GM19452 (cell line): ENCODE data around the gene MSMO1.
"Not testable (repeated sequence)": the region's sequence is repeated elsewhere in the genome, so short reads cannot be mapped to it uniquely, and the experiment has no call there.

ENCODE experiments used
- ATAC-seq: cut with Tn5 transposase; IDR thresholded peaks from one replicate; pipeline ENCODE4 v1.9.1; 2021; ENCODE audit not compliant: unreplicated experiment

Gene MSMO1

DNA sequence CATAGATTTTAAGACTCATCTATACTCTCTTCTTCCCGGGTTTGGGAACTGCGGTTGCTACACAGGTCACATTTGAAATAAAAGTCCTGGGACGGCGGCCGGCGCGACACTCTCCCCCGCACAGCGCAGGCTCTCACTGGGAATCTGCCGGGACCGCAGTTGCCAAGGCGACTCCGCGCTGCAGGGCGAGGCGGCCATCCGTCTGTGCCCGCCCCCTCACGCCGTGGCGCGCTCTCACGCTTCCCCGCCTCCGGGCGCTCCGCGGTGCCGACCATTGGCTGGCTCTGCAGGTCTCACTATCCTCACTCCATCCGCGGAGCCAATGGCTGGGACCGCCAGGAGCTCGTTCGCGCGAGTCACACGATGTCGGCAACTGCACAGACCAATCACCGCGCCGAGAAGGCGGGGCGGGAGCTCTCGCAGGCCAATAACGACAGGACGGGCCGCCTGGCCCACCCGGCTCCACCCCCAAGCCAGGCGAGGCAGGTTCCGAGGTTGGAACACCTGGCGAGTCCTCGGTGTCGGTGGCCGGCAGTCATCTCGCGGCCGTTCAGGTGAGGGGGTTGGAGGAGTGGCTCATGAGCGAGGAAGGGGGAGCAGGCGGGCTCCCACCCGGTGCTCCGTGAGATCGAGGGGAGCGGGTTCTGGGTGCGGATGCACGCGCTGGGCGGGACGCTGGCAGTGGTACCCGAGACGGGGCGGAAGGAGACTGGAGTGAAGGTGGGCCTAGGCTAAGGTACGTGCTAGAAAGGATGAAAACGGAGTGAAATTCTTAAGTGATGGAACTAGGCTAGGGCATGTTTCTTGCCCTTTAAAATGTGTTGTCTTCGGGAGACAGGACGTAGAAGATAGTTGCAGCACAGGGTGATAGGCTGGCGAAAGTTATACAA is at the start of gene MSMO1:
MSMO1 (plus strand) TSS at position 459 of the 890 bp plus-strand sequence. CDS start 5,702 bp downstream, outside the sequence.
- peak; percentile 98 for ATAC-seq

DNA sequence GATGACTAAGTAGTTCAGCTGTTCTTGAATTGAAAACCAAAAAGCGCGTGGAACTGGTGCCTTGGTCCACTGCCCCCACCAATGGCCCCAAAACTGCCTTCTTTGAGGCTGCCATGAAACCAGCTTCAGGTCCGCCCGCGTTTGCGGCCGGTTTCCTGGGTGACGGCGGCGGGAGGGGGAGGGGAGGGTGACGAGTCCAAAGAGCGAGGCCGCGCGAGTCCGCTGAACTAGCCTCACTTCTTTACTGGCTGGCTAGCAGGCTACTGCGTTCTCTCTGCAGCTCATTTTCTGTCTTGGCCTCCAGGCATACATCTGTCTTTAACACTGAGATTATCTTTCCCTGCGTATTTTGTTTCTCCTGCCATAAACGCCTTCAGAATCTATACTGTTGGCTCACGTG is 47.9 kb upstream of the MSMO1 start:
- not testable (repeated sequence) for ATAC-seq

DNA sequence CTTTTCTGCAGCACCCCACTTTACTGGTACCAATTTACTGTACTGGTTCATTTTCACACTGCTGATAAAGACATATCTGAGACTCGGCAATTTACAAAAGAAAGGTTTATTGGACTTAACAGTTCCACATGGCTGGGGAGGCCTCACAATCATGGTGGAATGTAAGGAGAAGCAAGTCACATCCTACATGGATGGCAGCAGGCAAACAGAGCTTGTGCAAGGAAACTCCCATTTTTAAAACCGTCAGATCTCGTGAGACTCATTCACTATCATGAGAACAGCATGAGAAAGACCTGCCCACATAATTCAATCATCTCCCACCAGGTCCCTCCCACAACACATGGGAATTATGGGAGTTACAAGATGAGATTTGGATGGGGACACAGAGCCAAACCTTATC is 42.8 kb upstream of the MSMO1 start:
- not testable (repeated sequence) for ATAC-seq

DNA sequence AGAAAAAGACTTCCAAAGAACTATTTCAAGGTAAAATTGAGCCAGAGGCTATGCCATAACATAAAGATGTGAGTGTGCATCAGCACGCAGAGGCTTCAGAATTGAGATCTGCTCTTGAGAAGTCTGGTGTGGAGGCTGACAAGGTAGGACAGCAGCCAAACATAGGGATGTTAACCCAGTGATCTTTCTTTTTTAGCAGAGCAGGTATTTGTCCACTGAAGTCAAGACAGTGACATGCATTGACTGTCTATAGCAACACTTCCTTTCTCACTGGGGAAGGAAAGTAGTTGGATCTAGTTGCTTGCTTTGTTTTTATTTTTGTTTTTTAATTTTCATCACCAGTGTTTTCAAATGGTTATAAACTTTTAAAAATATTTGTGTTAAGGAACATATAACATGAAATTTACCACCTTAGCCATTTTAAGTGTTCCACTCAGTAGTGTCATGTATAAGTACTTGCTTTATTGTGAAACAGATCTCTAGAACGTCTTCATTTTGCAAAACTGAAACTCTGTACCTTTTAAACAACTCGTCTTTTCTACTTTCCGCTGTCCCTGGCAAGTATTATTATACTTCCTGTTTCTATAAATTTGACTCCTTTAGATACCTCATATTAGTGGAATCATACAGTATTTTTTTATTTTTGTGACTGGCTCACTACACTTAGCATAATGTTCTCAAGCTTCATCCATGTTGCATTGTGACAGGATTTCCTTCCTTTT is 40.7 kb upstream of the MSMO1 start:
- peak; percentile 76 for ATAC-seq

DNA sequence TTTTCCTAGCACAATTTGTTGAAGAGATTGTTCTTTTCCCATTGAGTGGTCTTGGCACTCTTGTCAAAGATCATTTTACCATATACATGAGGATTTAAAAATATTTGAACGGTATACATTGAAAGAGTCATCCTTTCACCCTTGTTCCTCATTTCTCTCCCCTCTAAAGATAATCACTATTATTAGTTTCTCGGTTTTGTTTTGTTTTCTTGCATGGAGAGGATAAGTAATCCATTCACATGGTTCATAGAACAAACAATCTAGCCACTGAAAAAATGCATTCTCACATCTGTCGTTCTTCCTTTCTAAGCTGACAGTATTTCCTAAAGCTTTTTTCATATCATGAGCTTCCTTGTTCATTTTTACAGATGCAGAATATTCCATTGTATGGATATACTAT is 39.2 kb upstream of the MSMO1 start:
- ATAC-seq, result peak; percentile 62

DNA sequence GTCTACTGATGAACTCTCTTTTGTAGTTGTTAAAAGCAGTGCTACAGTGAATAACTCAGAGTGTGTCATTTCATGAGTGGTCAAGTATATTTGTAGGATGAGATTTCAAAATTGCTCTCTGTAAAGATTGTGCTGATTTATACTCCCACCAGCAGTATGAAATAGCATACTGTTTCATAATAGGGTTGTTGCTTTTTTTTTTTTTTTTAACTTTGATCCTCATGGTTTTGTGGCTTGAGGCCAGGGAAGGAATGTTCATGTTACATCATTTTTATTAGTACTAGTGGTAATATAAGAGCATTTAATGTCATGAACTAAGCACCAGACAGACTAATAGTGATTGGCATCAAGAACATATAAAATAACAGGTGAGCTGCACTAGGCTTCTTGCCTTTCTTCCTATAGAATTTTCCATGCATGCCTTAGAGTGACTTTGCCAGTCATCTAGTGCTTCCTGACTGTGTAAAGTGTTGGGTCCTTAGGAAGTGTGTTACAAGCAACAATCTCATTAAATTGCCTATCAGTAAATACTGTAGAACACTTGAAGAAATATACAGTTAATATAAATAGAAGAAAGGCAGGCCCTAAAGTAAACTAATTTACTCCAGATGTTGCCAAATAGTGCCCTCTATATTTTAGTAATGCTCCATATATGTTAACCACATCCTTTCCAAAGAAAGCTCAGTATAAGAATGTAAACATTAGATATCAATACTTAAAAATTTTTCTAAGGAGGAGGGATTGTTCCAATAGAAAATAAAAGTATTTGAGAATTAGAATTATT is 38.6 kb upstream of the MSMO1 start:
- peak; percentile 37 for ATAC-seq

DNA sequence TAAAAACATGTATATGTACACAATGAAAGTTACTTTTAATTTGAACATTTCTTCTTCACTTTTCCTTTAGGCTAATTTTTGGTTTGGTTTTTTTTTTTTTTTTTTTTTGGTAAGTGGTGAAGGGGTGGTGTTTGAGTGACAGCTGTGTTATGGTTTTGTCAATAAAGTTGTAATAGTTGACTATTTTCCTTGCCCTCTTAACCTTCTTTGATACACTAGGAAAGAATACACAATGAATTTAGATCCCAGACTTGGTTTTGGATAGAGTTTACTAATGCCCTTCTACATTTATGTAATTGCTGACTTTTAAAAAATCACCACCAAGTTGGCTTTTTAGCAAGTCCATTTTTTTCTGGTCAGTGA is 38.1 kb upstream of the MSMO1 start:
- no peak for ATAC-seq

DNA sequence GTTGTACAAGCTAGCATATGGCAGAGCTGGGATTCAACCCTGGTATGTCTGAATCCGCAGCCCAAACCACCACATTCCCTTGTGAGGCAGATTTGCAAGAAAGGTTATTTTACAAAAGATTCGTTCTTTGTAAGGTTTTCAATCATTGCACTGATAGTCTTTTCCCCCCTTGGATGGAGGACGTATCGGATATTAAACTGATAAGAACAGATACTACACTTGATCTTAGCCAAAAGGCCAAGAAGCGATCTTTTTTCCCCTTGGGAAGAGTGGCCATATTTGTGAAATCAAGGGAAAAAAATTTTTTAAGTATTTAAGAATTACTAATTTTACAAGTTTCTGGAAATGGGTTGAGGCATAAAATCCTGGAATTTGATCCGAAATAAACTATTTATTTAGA is 34.4 kb upstream of the MSMO1 start:
- ATAC-seq, result no peak

DNA sequence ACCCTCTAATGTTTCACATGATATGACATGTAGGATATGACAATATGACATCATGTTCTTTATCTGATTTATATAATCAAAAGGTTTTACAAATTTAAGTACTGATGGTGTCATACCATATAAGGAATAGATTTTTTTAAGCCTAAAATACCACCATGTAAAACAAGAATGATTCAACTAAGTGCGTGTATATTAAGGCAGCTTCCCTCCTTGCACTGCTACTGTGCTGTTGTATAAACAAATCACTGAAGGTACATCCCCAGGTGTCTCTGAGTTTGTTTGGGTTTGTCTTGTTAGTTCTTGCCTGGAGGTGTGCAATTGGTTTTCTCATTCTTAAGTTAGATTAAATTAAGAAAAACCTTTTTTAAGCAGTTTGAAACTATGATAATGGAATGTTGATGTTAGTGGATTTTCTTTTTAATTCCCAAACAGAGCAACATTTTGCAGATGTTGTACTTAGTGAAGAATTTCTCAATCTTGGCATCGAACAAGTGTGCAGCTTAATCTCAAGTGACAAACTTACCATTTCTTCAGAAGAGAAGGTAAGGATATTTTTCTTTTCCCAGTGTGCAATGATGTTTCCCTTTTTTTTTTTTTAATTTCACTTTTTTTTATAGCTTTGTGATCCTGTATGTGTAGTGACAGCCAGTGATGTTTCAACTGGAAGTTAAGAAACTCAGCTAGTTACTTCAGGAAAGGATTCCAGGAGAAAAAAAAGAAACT is 33.4 kb upstream of the MSMO1 start:
- ATAC-seq, result no peak

DNA sequence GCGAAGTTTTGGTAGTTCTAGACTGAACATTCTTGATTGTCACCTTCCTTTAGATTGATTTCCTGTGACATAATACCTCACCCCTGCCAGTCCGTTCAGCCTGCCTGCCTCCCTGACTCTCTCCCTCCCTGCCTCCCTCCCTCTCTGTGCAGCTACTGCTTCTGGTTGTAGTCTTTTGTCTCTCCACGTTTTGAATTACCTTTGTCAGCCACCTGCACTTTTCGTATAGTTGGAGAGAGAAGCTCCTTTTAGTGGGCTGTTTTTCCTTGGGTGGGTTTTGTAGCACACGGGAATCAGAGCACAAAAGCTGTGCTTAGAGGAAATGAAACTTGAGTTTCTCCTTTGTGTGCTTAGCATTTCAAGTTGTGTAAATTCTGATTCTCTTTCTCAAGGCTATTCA is 32.6 kb upstream of the MSMO1 start:
- ATAC-seq, result peak; percentile 95

DNA sequence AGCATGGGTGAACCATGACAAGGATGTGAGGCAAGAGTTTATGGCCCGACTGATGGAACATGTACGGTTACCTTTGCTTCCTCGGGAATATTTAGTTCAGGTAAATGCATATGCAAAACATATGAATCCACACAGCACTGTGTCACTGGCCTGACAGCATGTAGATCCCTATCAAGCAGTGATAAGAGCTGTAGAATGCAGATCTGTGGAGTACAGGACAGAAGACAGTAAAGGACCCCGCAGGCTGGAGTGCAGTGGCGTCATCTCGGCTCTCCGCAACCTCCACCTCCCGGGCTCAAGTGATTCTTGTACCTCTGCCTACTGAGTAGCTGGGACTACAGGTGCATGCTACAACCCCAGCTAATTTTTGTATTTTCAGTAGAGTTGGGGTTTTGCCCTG is 29.8 kb upstream of the MSMO1 start:
- ATAC-seq, result no peak

DNA sequence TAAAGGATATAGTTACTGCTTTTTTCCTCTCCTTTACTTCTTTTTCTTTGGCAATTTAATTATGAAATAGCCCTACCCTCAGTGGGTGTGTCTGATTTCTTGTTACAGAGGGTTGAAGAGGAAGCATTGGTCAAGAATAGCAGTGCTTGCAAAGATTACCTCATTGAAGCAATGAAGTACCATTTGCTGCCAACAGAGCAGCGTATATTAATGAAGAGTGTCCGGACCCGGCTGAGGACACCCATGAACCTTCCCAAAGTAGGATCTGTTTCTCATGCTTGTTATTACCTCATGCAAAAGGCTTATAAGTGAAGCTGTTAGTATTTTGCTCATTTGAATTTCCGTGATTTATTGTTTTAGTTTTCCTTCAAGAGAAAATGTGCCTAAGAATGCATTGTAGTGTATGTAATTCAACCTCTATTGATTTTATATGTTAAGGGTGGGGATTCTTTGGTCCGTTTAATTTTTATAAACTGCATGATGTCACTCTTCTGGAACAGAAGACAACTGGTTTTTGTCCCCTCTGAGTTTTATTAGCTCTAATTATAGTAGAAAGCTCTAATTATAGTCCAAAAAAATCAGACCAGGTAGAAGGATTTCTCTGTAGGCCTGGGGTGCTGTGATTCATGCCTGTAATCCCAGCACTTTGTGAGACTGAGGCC is 27.9 kb upstream of the MSMO1 start:
- ATAC-seq, result no peak

DNA sequence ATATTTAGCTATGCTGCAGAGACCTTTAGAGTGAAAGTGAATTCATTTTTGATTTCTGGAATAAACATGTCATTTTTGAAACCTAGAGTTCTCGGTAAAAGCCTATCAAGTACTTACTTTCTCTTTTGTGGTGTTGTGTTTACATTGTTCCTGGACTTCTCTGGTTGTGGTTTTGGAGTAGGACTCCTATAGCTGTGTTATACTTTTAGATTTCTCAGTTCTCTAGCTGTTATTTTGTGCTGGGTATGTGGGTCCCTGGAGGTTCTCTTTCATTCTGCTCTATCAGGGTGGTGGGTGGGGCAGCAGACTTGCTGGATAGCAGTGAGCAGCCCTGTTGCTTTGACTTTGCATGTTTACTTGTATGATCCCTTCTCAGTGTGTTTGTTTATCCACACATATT is 25.6 kb upstream of the MSMO1 start:
- ATAC-seq, result peak; percentile 71

DNA sequence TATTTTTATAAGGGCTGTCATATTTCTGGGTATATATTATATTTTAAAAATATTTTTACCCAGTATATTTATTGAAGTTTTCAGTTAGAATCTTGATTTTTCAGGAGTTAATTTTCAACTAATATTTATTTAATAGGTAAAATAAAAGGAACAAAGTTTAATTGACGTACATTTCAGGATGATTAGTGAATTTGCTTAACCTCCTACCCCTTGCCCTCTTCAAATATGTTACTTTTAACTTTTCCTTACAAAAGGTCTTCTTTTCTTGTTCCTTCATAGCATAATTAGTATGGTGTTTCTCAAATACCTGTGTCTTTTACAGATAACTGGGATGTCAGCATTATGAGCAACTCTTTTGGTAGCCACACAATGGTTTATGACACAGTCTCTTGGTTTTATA is 24.8 kb upstream of the MSMO1 start:
- no peak for ATAC-seq

DNA sequence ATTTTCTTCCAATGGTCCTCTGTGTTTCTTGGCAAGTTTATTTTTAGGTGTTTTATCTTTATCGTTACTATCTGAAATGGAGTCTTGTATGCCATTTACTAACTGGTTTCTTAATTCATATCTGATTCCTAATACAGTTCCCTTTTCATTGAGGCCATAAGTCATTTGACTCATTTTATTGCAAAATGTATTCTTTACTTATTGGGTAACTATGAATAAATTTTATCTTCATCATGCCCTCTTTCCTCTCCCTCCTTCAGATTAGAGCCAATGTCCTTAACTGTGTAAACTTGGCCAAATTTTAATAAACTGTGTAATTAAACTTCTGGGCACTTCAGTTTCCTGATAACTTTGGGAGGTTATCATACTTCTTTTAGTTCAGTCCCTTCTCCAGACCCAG is 19.3 kb upstream of the MSMO1 start:
- ATAC-seq, result no peak

DNA sequence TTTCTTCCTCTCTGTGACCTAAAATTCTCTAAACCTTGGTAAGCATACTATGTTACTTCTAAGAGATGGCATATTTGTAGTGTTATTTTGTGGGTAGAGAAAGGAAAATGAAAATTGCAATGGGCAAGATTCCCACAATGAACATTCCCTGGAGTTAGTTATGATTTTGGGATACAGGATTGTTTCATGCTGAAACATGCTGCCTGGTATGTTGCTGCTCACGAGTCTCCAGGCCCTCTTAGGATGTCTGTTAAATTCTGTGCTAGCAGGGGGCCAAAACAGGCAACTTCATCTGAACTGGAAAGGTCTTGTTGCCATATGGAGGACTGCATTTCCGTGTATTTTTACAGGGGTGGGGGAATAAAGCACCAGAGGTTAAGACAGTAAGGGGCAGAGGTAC is 18.9 kb upstream of the MSMO1 start:
- ATAC-seq, result no peak

DNA sequence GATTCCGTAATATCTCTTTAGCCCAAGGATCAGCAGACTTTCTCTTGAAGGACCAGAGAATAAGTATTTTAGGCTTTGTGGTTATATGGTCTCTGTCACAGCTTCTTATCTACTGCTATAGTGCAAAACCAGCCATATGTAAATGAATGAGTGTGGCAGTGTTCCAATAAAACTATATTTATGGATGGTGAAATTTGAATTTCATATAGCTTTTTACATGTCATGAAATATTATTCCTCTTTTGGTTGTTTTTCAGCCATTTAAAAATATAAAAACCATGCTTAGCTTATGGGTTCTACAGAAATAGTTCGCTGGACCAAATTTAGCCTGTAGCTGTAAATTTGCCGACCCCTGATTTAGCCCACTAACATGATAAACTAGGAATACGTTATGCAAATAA is 18.0 kb upstream of the MSMO1 start:
- ATAC-seq, result no peak

DNA sequence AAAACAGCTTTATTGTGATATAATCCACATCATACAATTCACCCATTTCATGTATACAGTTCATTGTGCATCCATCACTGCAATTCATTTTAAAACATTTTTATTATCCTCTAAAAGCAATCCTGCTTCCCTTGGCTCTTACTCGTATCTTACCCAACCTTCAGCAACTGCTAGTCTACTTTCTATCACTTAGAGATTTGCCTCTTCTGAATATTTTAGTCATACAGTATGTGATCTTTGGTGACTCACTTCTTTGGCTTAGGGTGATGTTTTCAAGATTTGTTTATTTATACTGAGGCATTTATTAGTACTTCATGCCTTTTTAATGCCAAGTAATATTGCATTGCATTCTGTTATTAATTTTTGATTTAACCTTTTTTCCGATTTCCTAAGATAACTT is 15.0 kb upstream of the MSMO1 start:
- ATAC-seq, result no peak

DNA sequence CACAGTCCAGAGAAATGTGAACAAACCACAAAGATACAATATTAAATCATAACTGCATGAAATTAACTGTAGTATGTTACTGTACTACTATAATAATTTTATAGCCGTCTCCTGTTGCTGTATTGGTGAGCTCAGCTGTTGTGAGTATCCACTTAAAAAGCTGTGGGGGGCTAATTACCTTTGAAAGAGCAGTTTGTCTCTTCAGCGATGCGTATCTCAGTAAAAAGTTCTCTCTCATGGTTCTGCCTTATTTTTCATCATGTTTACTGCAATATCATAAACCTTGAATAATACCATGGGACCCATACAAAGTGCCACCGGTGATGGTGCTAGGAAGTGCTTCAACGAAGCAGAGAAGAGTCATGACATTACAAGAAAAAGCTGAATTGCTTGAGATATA is 8.4 kb upstream of the MSMO1 start:
- ATAC-seq, result no peak

DNA sequence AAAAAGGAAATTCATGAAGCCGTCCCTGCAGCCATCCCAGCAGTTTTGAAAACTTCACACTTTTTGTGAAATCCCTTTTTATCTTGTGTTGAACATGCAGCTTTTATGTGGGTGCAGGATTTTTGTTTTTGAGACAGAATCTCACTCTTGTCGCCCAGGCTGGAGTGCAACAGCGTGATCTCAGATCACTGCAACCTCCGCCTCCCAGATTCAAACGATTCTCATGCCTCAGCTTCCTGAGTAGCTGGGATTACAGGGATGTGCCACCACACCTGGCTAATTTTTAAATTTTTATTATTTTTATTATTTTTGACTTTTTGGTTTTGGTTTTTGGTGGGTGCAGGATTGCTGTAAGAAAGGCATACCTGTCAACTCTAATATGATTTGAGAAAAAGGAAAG is 8.0 kb upstream of the MSMO1 start:
- ATAC-seq, result no peak
